Upper lobe of left lung (tissue), 6 donors: ENCODE measurements around the gene HPX. TPM values are rescaled to one million over a fixed set of nuclear protein-coding genes. Genes with fewer than 3 reads are reported as not detected.

ENCODE experiments used
- ATAC-seq, 2 donors: fragments of 200-7000 bp; cut with Tn5 transposase; one replicate each; pipeline ENCODE4 v1.9.1; 2022; ENCODE audit warnings: mild to moderate bottlenecking in 2 of 2, moderate library complexity in 2 of 2; ENCODE audit not compliant: low FRiP score in 2 of 2
- DNase-seq, 2 donors: peaks; one replicate each; pipeline ENCODE4 v3.0.0-alpha.2; 2019 to 2020
- H3K27ac ChIP-seq, 4 donors: fragments of 200-600 bp; sonication (generic); one replicate each; pipeline ENCODE4 v1.5.1; 2016 to 2019
- H3K27me3 ChIP-seq, 4 donors: fragments of 200-600 bp; sonication (generic); one replicate each; pipeline ENCODE4 v1.5.1; 2017 to 2019
- H3K36me3 ChIP-seq, 4 donors: fragments of 200-600 bp; sonication (generic); one replicate each; pipeline ENCODE4 v1.5.1; 2016 to 2019
- H3K4me1 ChIP-seq, 4 donors: fragments of 200-600 bp; sonication (generic); one replicate each; pipeline ENCODE4 v1.5.1; 2018 to 2019
- H3K4me3 ChIP-seq, 4 donors: fragments of 200-600 bp; sonication (generic); one replicate each; pipeline ENCODE4 v1.5.1; 2017 to 2019; ENCODE audit warnings: mild to moderate bottlenecking in 2 of 4, moderate library complexity in 1 of 4
- H3K9me3 ChIP-seq, 4 donors: fragments of 200-600 bp; sonication (generic); one replicate each; pipeline ENCODE4 v1.5.1; 2018 to 2019
- EP300 ChIP-seq, 4 donors: sonication (generic); formaldehyde crosslinking; IDR thresholded peaks; one replicate each; pipeline ENCODE4 v1.5.1; 2017; ENCODE audit warnings: antibody characterized with exemption in 4 of 4, control low read depth in 2 of 4
- POLR2A ChIP-seq, 4 donors: fragments of 450-650 bp; IDR thresholded peaks; one replicate each; pipeline ENCODE4 v1.5.1; 2016 to 2017; ENCODE audit warnings: antibody characterized with exemption in 4 of 4, mild to moderate bottlenecking in 2 of 4
- POLR2AphosphoS5 ChIP-seq, 2 donors: sonication (generic); formaldehyde crosslinking; IDR thresholded peaks; one replicate each; pipeline ENCODE4 v1.5.1; 2017; ENCODE audit warnings: antibody characterized with exemption in 2 of 2
- WGBS, 2 donors: methylation state at CpG; one replicate each; pipeline ENCODE4 v1.1.5; 2017 to 2018; 5-methylcytosine and 5-hydroxymethylcytosine counted together
- total RNA-seq, 6 donors: library from RNA; depleted of rRNA in 4 of 6; stranded (reverse); fragments of >200 nt in 4 of 6; gene quantifications; one replicate each; pipeline versions ENCODE4 v1.1.0 to v1.2.1, GENCODE V29; 2016 to 2021
- TF ChIP-seq, protein P1 (sequence below), 6 experiments: fragments of 450-650 bp in 4 of 6; fragments of 200-600 bp in 2 of 6; sonication (generic) in 2 of 6; IDR thresholded peaks; one replicate each; pipeline ENCODE4 v1.5.1; 2016 to 2019; ENCODE audit warnings: antibody characterized with exemption in 6 of 6
- donor health status: DM: no; HTN: no; CAD: no; lungs with moderate emphysema.
- donor health status: DM: no; HTN: yes; CAD: no; lungs with severe emphysema.

HPX gene
- total RNA-seq, 6 donors from 2014 or later = 0.67 to 3.6 (median 2.6) TPM

GRCh38 chr11:6411594-6412031 is 29.2 kb downstream of the HPX start:
- peaks cover 0 to 27% (median 15%) of the 10 kb centered on the region in 4 donors for H3K36me3 ChIP-seq
- no peak for DNase-seq
- TF ChIP-seq POLR2A (IDR thresholded peaks at IDR 0.05) = no peak
- 91 to 94% methylated on average over 7 to 10 of the region's 10 CpGs for WGBS, 2 donors
- no peak for ATAC-seq
- H3K27me3 ChIP-seq = no peaks in the 10 kb centered on the region
- peaks cover 3 to 10% (median 10%) of the 10 kb centered on the region in 4 donors for H3K4me1 ChIP-seq
- H3K9me3 ChIP-seq = no peaks in the 10 kb centered on the region
- no peak overlapping the region for H3K27ac ChIP-seq
- no peak overlapping the region for H3K4me3 ChIP-seq

GRCh38 chr11:6410695-6411430 is 29.9 kb downstream of the HPX start:
- Histone ChIP-seq H3K4me3 (no peak overlapping the region), H3K36me3 (peaks cover 0 to 27% (median 15%) of the 10 kb centered on the region in 4 donors), H3K27me3 (no peaks in the 10 kb centered on the region), H3K9me3 (no peaks in the 10 kb centered on the region), H3K4me1 (peaks cover 3 to 10% (median 10%) of the 10 kb centered on the region in 4 donors), H3K27ac (no peak overlapping the region)
- peak in 1 of 2 donors; percentile 80 for DNase-seq
- ATAC-seq = no peak
- no peak for TF ChIP-seq POLR2A (IDR thresholded peaks at IDR 0.05)
- TF ChIP-seq EP300 (IDR thresholded peaks at IDR 0.05) = no peak
- TF ChIP-seq, protein P1, sequence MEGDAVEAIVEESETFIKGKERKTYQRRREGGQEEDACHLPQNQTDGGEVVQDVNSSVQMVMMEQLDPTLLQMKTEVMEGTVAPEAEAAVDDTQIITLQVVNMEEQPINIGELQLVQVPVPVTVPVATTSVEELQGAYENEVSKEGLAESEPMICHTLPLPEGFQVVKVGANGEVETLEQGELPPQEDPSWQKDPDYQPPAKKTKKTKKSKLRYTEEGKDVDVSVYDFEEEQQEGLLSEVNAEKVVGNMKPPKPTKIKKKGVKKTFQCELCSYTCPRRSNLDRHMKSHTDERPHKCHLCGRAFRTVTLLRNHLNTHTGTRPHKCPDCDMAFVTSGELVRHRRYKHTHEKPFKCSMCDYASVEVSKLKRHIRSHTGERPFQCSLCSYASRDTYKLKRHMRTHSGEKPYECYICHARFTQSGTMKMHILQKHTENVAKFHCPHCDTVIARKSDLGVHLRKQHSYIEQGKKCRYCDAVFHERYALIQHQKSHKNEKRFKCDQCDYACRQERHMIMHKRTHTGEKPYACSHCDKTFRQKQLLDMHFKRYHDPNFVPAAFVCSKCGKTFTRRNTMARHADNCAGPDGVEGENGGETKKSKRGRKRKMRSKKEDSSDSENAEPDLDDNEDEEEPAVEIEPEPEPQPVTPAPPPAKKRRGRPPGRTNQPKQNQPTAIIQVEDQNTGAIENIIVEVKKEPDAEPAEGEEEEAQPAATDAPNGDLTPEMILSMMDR (IDR thresholded peaks at IDR 0.05) = no peak
- TF ChIP-seq POLR2AphosphoS5 (IDR thresholded peaks at IDR 0.05) = no peak
- WGBS, 2 donors = 93 to 97% methylated on average over 9 to 22 of the region's 23 CpGs

- H3K36me3 ChIP-seq = peaks cover 0 to 49% (median 21%) of the 10 kb centered on the region in 4 donors
- peaks cover 0 to 6% (median 0%) of the 10 kb centered on the region in 4 donors for H3K4me1 ChIP-seq
- no peaks in the 10 kb centered on the region for H3K27me3 ChIP-seq
- WGBS, 2 donors = 54 to 59% methylated on average over 2 of the region's 2 CpGs
- no peak for DNase-seq
- no peak overlapping the region for H3K4me3 ChIP-seq
- no peak for ATAC-seq
- no peak overlapping the region for H3K27ac ChIP-seq
- H3K9me3 ChIP-seq = no peaks in the 10 kb centered on the region
- TF ChIP-seq POLR2AphosphoS5 (IDR thresholded peaks at IDR 0.05) (no peak), EP300 (IDR thresholded peaks at IDR 0.05) (no peak), POLR2A (IDR thresholded peaks at IDR 0.05) (no peak)
- TF ChIP-seq, protein P1 (IDR thresholded peaks at IDR 0.05) = no peak
Measured at GRCh38 chr11:6406370-6406769, 34.4 kb downstream of the HPX start.

DNA sequence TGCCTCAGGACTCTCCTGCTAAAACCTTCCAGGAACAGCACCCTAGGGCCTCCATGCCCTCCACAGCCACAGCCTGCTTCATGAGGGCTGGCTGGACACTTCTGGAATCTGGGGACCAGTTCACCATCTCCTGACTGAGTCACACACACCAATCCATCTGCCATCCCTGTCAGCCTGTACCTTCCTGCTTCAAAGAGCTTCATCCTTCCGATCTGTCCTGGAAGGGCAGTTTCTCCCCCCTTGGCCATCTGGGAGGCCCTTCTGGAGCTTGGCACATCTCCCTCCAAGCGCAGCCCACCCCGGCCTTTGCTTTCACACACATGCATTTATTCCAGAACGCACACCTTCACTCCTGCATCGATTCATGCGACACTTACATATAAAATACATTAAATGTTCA is 34.9 kb downstream of the HPX start:
- H3K27ac ChIP-seq = no peak overlapping the region
- no peaks in the 10 kb centered on the region for H3K27me3 ChIP-seq
- H3K4me1 ChIP-seq = peaks cover 0 to 6% (median 0%) of the 10 kb centered on the region in 4 donors
- 94 to 96% methylated on average over 6 of the region's 6 CpGs for WGBS, 2 donors
- ATAC-seq (no peak), DNase-seq (no peak)
- TF ChIP-seq EP300 (IDR thresholded peaks at IDR 0.05) (no peak), POLR2A (IDR thresholded peaks at IDR 0.05) (no peak), POLR2AphosphoS5 (IDR thresholded peaks at IDR 0.05) (no peak)
- TF ChIP-seq, protein P1 (IDR thresholded peaks at IDR 0.05) = no peak
- H3K4me3 ChIP-seq = no peak overlapping the region
- H3K9me3 ChIP-seq = no peaks in the 10 kb centered on the region
- H3K36me3 ChIP-seq = peaks cover 0 to 52% (median 20%) of the 10 kb centered on the region in 4 donors

DNA sequence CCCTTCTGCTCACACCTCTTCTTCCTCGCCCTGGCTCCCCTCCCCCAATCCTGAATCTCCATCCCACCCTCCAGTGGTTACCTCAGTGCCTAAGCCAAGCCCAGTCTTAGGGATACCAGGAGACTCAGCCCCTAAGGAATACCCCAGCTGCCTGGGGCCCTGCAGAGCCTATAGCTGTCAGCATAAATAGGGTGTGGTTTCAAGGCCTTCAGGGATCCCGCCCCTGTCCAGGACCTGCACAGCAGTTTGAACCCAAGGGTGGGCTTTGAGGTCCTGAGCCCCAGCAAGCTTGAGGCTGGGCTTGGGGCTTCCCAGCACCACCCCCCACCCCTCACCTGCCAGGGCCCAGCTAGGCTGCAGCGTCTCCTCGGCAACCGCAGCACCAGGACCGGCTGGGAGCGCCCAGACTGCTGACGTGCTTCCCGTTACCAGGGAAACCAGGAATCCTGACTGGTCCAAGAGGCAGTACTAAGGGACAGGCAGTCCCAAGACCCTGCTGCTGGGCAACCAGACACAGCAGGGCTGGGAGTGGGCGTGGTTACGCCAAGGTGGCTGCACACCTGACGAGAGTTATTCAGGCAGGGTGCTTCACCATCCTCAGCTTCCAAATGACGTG is 35.6 kb downstream of the HPX start:
- Histone ChIP-seq H3K4me1 (peaks cover 0 to 6% (median 0%) of the 10 kb centered on the region in 4 donors), H3K27me3 (no peaks in the 10 kb centered on the region), H3K4me3 (no peak overlapping the region), H3K27ac (peak overlapping the region in 1 of 4 donors; percentile 13), H3K9me3 (no peaks in the 10 kb centered on the region), H3K36me3 (peaks cover 0 to 52% (median 18%) of the 10 kb centered on the region in 4 donors)
- TF ChIP-seq, protein P1 (IDR thresholded peaks at IDR 0.05) = no peak
- TF ChIP-seq POLR2AphosphoS5 (IDR thresholded peaks at IDR 0.05) = no peak
- TF ChIP-seq POLR2A (IDR thresholded peaks at IDR 0.05) = no peak
- no peak for TF ChIP-seq EP300 (IDR thresholded peaks at IDR 0.05)
- WGBS, 2 donors = 85% methylated on average over 6 to 13 of the region's 13 CpGs
- ATAC-seq (peak in 1 of 2 donors; percentile 21), DNase-seq (peak in 1 of 2 donors; percentile 65)
